IPS-18a (cell line): ENCODE measurements around the gene NEK10.
"Not testable (repeated sequence)": the region's sequence is repeated elsewhere in the genome, so short reads cannot be mapped to it uniquely, and the experiment has no call there.

Experiments
- H3K27ac ChIP-seq: one replicate; pipeline ENCODE4 v1.5.1; 2013; ENCODE audit warnings: low read length
- H3K27me3 ChIP-seq: one replicate; pipeline ENCODE4 v1.6.1; 2013; ENCODE audit warnings: mild to moderate bottlenecking, low read length; ENCODE audit not compliant: control insufficient read depth, insufficient read depth
- H3K36me3 ChIP-seq: one replicate; pipeline ENCODE4 v1.6.1; 2013; ENCODE audit warnings: low read depth, low read length; ENCODE audit not compliant: control insufficient read depth
- H3K4me1 ChIP-seq: one replicate; pipeline ENCODE4 v1.6.1; 2013; ENCODE audit warnings: low read depth, low read length; ENCODE audit not compliant: control insufficient read depth
- H3K4me3 ChIP-seq: one replicate; pipeline ENCODE4 v1.5.1; 2013; ENCODE audit warnings: low read length
- H3K9ac ChIP-seq: one replicate; pipeline ENCODE4 v1.6.1; 2013; ENCODE audit warnings: mild to moderate bottlenecking, low read length, moderate library complexity
- H3K9me3 ChIP-seq: one replicate; pipeline ENCODE4 v1.6.1; 2013; ENCODE audit warnings: low read depth, low read length; ENCODE audit not compliant: control insufficient read depth

Gene NEK10

GRCh38 chr3:27302891-27303290 is 66.3 kb downstream of the NEK10 start:
- no peaks in the 10 kb centered on the region for H3K36me3 ChIP-seq
- no peak overlapping the region for H3K27ac ChIP-seq
- H3K4me1 ChIP-seq = no peaks in the 10 kb centered on the region
- H3K27me3 ChIP-seq = no peaks in the 10 kb centered on the region
- peaks cover 3% of the 10 kb centered on the region for H3K9me3 ChIP-seq
- H3K4me3 ChIP-seq = no peak overlapping the region
- H3K9ac ChIP-seq = no peak overlapping the region

- not testable (repeated sequence) for H3K9me3 ChIP-seq, H3K4me1 ChIP-seq, H3K27me3 ChIP-seq, H3K9ac ChIP-seq, H3K27ac ChIP-seq, H3K36me3 ChIP-seq, H3K4me3 ChIP-seq
These were observed 70.2 kb downstream of the NEK10 start for GRCh38 chr3:27298981-27299380.

GRCh38 chr3:27293939-27294338 is 75.2 kb downstream of the NEK10 start:
- H3K4me1 ChIP-seq = no peaks in the 10 kb centered on the region
- H3K27me3 ChIP-seq = no peaks in the 10 kb centered on the region
- H3K9me3 ChIP-seq = peaks cover under 1% of the 10 kb centered on the region
- no peak overlapping the region for H3K27ac ChIP-seq
- no peak overlapping the region for H3K9ac ChIP-seq
- H3K4me3 ChIP-seq = no peak overlapping the region
- H3K36me3 ChIP-seq = no peaks in the 10 kb centered on the region

- Histone ChIP-seq H3K4me1 (no peaks in the 10 kb centered on the region), H3K27ac (no peak overlapping the region), H3K27me3 (no peaks in the 10 kb centered on the region), H3K9me3 (no peaks in the 10 kb centered on the region), H3K4me3 (no peak overlapping the region), H3K9ac (no peak overlapping the region), H3K36me3 (no peaks in the 10 kb centered on the region)
These were observed 78.4 kb downstream of the NEK10 start for GRCh38 chr3:27290760-27291159.

- Histone ChIP-seq H3K36me3 (no peaks in the 10 kb centered on the region), H3K4me1 (no peaks in the 10 kb centered on the region), H3K27me3 (no peaks in the 10 kb centered on the region), H3K9me3 (no peaks in the 10 kb centered on the region), H3K9ac (no peak overlapping the region), H3K4me3 (no peak overlapping the region), H3K27ac (no peak overlapping the region)
These were observed 79.3 kb downstream of the NEK10 start for GRCh38 chr3:27289769-27290413.

GRCh38 chr3:27287052-27287451 is 82.1 kb downstream of the NEK10 start:
- H3K9me3 ChIP-seq = no peaks in the 10 kb centered on the region
- H3K4me3 ChIP-seq = no peak overlapping the region
- no peaks in the 10 kb centered on the region for H3K36me3 ChIP-seq
- no peaks in the 10 kb centered on the region for H3K4me1 ChIP-seq
- H3K27ac ChIP-seq = no peak overlapping the region
- H3K27me3 ChIP-seq = no peaks in the 10 kb centered on the region
- H3K9ac ChIP-seq = no peak overlapping the region

GRCh38 chr3:27286467-27286866 is 82.7 kb downstream of the NEK10 start:
- H3K9me3 ChIP-seq, H3K36me3 ChIP-seq, H3K4me3 ChIP-seq, H3K27me3 ChIP-seq, H3K9ac ChIP-seq, H3K27ac ChIP-seq, H3K4me1 ChIP-seq: not testable (repeated sequence)

- no peaks in the 10 kb centered on the region for H3K4me1 ChIP-seq
- no peaks in the 10 kb centered on the region for H3K9me3 ChIP-seq
- no peak overlapping the region for H3K27ac ChIP-seq
- H3K27me3 ChIP-seq = no peaks in the 10 kb centered on the region
- H3K9ac ChIP-seq = no peak overlapping the region
- no peaks in the 10 kb centered on the region for H3K36me3 ChIP-seq
- no peak overlapping the region for H3K4me3 ChIP-seq
These were observed 83.5 kb downstream of the NEK10 start for GRCh38 chr3:27285668-27286067.

- Histone ChIP-seq H3K9ac (no peak overlapping the region), H3K27ac (no peak overlapping the region), H3K36me3 (no peaks in the 10 kb centered on the region), H3K9me3 (no peaks in the 10 kb centered on the region), H3K4me1 (no peaks in the 10 kb centered on the region), H3K27me3 (no peaks in the 10 kb centered on the region), H3K4me3 (no peak overlapping the region)
These were observed 87.5 kb downstream of the NEK10 start for GRCh38 chr3:27281671-27282150.

GRCh38 chr3:27279123-27279522 is 90.1 kb downstream of the NEK10 start:
- H3K27ac ChIP-seq = no peak overlapping the region
- H3K4me1 ChIP-seq = no peaks in the 10 kb centered on the region
- no peak overlapping the region for H3K4me3 ChIP-seq
- H3K36me3 ChIP-seq = no peaks in the 10 kb centered on the region
- H3K9me3 ChIP-seq = no peaks in the 10 kb centered on the region
- H3K27me3 ChIP-seq = no peaks in the 10 kb centered on the region
- H3K9ac ChIP-seq = no peak overlapping the region

- Histone ChIP-seq H3K4me3 (no peak overlapping the region), H3K9ac (no peak overlapping the region), H3K9me3 (no peaks in the 10 kb centered on the region), H3K27me3 (no peaks in the 10 kb centered on the region), H3K4me1 (no peaks in the 10 kb centered on the region), H3K27ac (no peak overlapping the region), H3K36me3 (no peaks in the 10 kb centered on the region)
These were observed 90.7 kb downstream of the NEK10 start for GRCh38 chr3:27278383-27279055.

- H3K4me3 ChIP-seq = no peak overlapping the region
These were observed 93.7 kb downstream of the NEK10 start for GRCh38 chr3:27275441-27275990.

More at GRCh38 chr3:27275441-27275990, 93.7 kb downstream of the NEK10 start:
- H3K9me3 ChIP-seq = no peaks in the 10 kb centered on the region
- H3K27ac ChIP-seq = no peak overlapping the region
- no peaks in the 10 kb centered on the region for H3K36me3 ChIP-seq
- no peaks in the 10 kb centered on the region for H3K4me1 ChIP-seq
- no peaks in the 10 kb centered on the region for H3K27me3 ChIP-seq
- H3K9ac ChIP-seq = no peak overlapping the region
